A549 (cell line): Measurements from ENCODE around the gene HDAC7. TPM values are rescaled to one million over a fixed set of nuclear protein-coding genes. Genes with fewer than 3 reads are reported as not detected.

Experiments used
- ATAC-seq, 2 experiments: fragments of 200-7000 bp in 1 of 2; fragments of >200 bp in 1 of 2; cut with Nextera tagmentation in 1 of 2; cut with Tn5 transposase in 1 of 2; 3 replicates each; pipeline versions ENCODE4 v1.8.0 to v1.9.1; 2018 to 2020; ENCODE audit warnings: mild to moderate bottlenecking in 1 of 2, moderate library complexity in 1 of 2
- CTCF ChIA-PET: fragments of 300-600 bp; sonication (Branson Sonifier 250); formaldehyde crosslinking; extraction: SDS; loops from one replicate; lab custom pipeline; 2021; ENCODE audit warnings: antibody characterized with exemption, inconsistent platforms; lab: Yijun Ruan, JAX
- POLR2A ChIA-PET: fragments of 350-600 bp; formaldehyde crosslinking; extraction: SDS; loops from one replicate; lab custom pipeline; 2021; ENCODE audit warnings: antibody characterized with exemption, inconsistent platforms; lab: Yijun Ruan, JAX
- DNase-seq, 2 experiments: peaks; one replicate each; pipeline versions ENCODE4 v3.0.0 to v3.0.0-alpha.2; 2011 to 2016; ENCODE audit warnings: low read depth in 1 of 2, low spot score in 1 of 2
- FAIRE-seq: peaks from 2 replicates; lab custom pipeline; 2011; peaks lifted over from hg19 to GRCh38; lab: Jason Lieb, UNC
- H3K27ac ChIP-seq, 2 experiments: fragments of >200 bp; sonication (Bioruptor Twin); formaldehyde crosslinking; 3 replicates each; pipeline ENCODE4 v1.5.1; 2016 to 2017
- H3K4me1 ChIP-seq: fragments of >200 bp; sonication (Bioruptor Twin); formaldehyde crosslinking; 3 replicates; pipeline ENCODE4 v1.6.1; 2016
- H3K4me2 ChIP-seq: fragments of >200 bp; sonication (Bioruptor Twin); formaldehyde crosslinking; 3 replicates; pipeline ENCODE4 v1.6.1; 2016
- H3K4me3 ChIP-seq: fragments of >200 bp; sonication (Bioruptor Twin); formaldehyde crosslinking; 3 replicates; pipeline ENCODE4 v1.5.1; 2016
- H3K9me3 ChIP-seq: fragments of >200 bp; sonication (Bioruptor Twin); formaldehyde crosslinking; 3 replicates; pipeline ENCODE4 v1.6.1; 2016
- ATOH8 ChIP-seq: fragments of 250-450 bp; sonication (Bioruptor Pico); IDR thresholded peaks from 2 replicates; pipeline ENCODE4 v1.5.0; 2020; ENCODE audit warnings: low read depth, mild to moderate bottlenecking, moderate library complexity
- CBX2 ChIP-seq: fragments of 200-600 bp; sonication (generic); IDR thresholded peaks from 2 replicates; pipeline ENCODE4 v1.6.1; 2016; ENCODE audit warnings: low read depth, mild to moderate bottlenecking, borderline replicate concordance
- CBX8 ChIP-seq: fragments of 200-600 bp; sonication (generic); IDR thresholded peaks from 2 replicates; pipeline ENCODE4 v1.6.1; 2016
- CEBPB ChIP-seq, 2 experiments: fragments of >200 bp in 1 of 2; sonication (Bioruptor Twin) in 1 of 2; formaldehyde crosslinking in 1 of 2; IDR thresholded peaks; 2 replicates each; pipeline ENCODE4 v1.6.1; 2012 to 2016
- EHMT2 ChIP-seq: fragments of 200-600 bp; sonication (generic); IDR thresholded peaks from 2 replicates; pipeline ENCODE4 v1.6.1; 2016; ENCODE audit warnings: antibody characterized with exemption, low read depth, mild to moderate bottlenecking, moderate library complexity
- EP300 ChIP-seq, 2 experiments: fragments of >200 bp; sonication (Bioruptor Twin); formaldehyde crosslinking; IDR thresholded peaks; 2 replicates in 1 of 2; 3 replicates in 1 of 2; pipeline ENCODE4 v1.6.1; 2016 to 2017
- JUN ChIP-seq, 2 experiments: fragments of >200 bp; sonication (Bioruptor Twin); formaldehyde crosslinking; IDR thresholded peaks; 2 replicates in 1 of 2; 3 replicates in 1 of 2; pipeline ENCODE4 v1.6.1; 2016 to 2017
- KDM1A ChIP-seq: fragments of 200-600 bp; sonication (generic); IDR thresholded peaks from 2 replicates; pipeline ENCODE4 v1.6.1; 2016; ENCODE audit warnings: low read depth, mild to moderate bottlenecking
- KDM5A ChIP-seq: fragments of 200-600 bp; sonication (generic); IDR thresholded peaks from 2 replicates; pipeline ENCODE4 v1.6.1; 2016; ENCODE audit warnings: antibody characterized with exemption, mild to moderate bottlenecking
- MAFK ChIP-seq: fragments of 450-650 bp; IDR thresholded peaks from 2 replicates; pipeline ENCODE4 v1.6.1; 2014; ENCODE audit not compliant: partially characterized antibody
- MYC ChIP-seq: IDR thresholded peaks from 2 replicates; pipeline ENCODE4 v1.6.1; 2012; ENCODE audit warnings: mild to moderate bottlenecking, inconsistent platforms, low read length, improper control_type of control experiment, borderline replicate concordance
- RAD21 ChIP-seq, 2 experiments: fragments of >200 bp in 1 of 2; sonication (Bioruptor Twin) in 1 of 2; formaldehyde crosslinking in 1 of 2; IDR thresholded peaks in 1 of 2; conservative IDR thresholded peaks in 1 of 2; 2 replicates in 1 of 2; 3 replicates in 1 of 2; pipeline ENCODE4 v1.6.1; 2012 to 2018; ENCODE audit warnings: inconsistent platforms in 1 of 2
- REST ChIP-seq: fragments of 200-600 bp; sonication (generic); IDR thresholded peaks from 2 replicates; pipeline ENCODE4 v1.6.1; 2016; ENCODE audit warnings: antibody characterized with exemption, mild to moderate bottlenecking, moderate library complexity
- RNF2 ChIP-seq: fragments of 200-600 bp; sonication (generic); IDR thresholded peaks from 2 replicates; pipeline ENCODE4 v1.6.1; 2016; ENCODE audit warnings: low read depth, mild to moderate bottlenecking, antibody characterized with exemption, moderate library complexity, borderline replicate concordance
- SMC3 ChIP-seq: fragments of >200 bp; sonication (Bioruptor Twin); formaldehyde crosslinking; IDR thresholded peaks from 3 replicates; pipeline ENCODE4 v1.6.1; 2018; ENCODE audit warnings: inconsistent platforms
- USF2 ChIP-seq: fragments of 450-650 bp; IDR thresholded peaks from 2 replicates; pipeline ENCODE4 v1.6.1; 2014; ENCODE audit warnings: antibody characterized with exemption
- ZC3H11A ChIP-seq: fragments of 450-650 bp; IDR thresholded peaks from 2 replicates; pipeline ENCODE4 v1.6.1; 2014; ENCODE audit warnings: antibody characterized with exemption, mild to moderate bottlenecking
- ZSCAN20 ChIP-seq: fragments of 250-450 bp; sonication (Bioruptor Pico); IDR thresholded peaks from 2 replicates; pipeline ENCODE4 v1.8.0; 2022; ENCODE audit warnings: mild to moderate bottlenecking, moderate library complexity
- WGBS: methylation state at CpG from one replicate; pipeline ENCODE4 v1.1.6; 2017; ENCODE audit errors: missing lambda C conversion rate; 5-methylcytosine and 5-hydroxymethylcytosine counted together
- polyA plus RNA-seq, 4 experiments: library from polyadenylated mRNA; depleted of rRNA in 3 of 4; stranded (reverse); fragments of >200 nt; fragmentation: RNase III in 1 of 4; extraction: RNeasy Plus Mini Kit Qiagen cat#74134 plus additional on column Dnase treatment in 1 of 4; gene quantifications; 2 replicates in 3 of 4; 3 replicates in 1 of 4; pipeline ENCODE4 v1.2.3, GENCODE V29; 2011 to 2017

The HDAC7 gene
- polyA plus RNA-seq, 2 of the 4 experiments (the other 2 are of a cell fraction), result 17.2 to 36.0 TPM

DNA sequence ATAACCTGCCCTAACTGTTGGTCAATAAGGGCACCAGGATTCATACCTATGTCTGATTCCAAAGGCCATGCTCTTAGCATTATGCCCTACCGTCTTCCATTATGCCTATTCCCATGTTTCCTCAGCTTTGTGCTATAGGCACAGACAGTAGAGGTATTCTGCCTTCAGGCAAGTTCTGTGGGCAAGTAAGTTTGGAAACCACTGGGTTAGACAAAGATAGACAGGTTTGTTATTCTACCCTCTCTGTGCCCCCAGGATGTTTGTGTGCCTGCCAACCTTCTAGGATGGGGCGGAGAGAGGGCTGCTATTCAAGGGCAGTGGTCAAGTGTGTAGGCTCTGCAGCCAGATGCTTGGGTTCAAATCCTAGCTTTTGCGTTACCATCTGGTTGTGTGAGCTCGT lies 65.6 kb downstream of the HDAC7 start (continued):
- TF ChIP-seq EP300 (IDR thresholded peaks at IDR 0.05), result no peak
- TF ChIP-seq CBX8, result no peak
- no peak for TF ChIP-seq CBX2
- no peak for TF ChIP-seq SMC3

DNA sequence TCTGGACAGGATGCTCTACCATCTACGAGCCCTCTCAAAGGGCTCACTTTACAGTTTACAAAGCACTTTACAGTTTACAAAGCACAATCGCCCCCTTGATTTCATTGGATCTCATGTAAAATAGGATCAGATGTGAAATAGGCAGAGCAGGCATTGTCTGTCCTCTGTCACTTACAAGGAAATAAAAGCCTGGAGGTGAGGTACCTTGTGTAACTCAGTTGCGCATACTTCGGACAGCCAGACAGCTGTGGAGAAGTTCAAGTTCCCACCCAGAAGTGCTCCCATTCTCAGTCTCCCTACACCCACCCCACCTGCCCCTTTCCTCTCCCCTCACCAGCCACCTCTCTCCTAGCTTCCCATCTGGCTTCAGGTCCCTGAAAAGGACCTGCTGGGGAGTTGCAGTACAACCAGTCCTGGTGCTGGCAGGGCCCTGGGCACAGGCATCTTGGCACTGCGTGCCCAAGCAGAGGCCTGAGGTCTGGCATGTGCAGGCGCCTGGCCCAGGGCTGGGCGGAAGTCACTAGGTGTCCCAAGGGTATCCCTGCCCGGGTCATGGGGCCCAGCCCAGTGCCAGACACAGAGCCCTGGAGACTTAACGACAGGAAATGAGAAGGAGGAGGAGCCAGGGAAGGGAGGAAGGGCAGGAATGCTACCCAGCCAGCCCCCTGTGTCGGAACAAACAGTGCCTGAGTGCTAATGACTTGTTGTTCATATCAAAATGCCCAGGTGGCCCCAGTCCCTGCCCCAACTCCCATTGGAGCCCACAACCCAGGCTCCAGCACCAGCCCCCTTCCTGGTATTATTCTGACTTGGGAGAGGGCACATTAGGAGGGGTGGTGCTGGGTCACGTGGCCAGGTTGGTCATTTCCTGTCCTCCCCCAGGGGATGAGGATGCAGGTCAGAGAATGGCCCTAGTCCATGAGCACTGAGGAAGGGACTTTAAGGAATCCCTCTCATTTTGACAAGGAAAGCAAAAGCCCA lies 66.4 kb downstream of the HDAC7 start:
- Histone ChIP-seq H3K4me1 (peaks cover 28% of the 10 kb centered on the region), H3K9me3 (no peaks in the 10 kb centered on the region), H3K4me2 (peak overlapping the region; percentile 23; the same call in 2 of the 3 replicates), H3K27ac (peak overlapping the region in 1 of 2 experiments; percentile 51; a peak in 3 of 6 replicates), H3K4me3 (no peak overlapping the region)
- no peak for FAIRE-seq
- DNase-seq, result no peak
- no peak for TF ChIP-seq MAFK
- TF ChIP-seq RNF2, result no peak
- no peak for TF ChIP-seq KDM5A
- TF ChIP-seq SMC3, result no peak
- no peak for TF ChIP-seq RAD21 (conservative IDR thresholded peaks at IDR 0.05 in 1 of 2, IDR thresholded peaks at IDR 0.05 in 1 of 2)
- TF ChIP-seq USF2, result no peak; the same call in 1 of the 2 replicates
- no peak for TF ChIP-seq MYC
- no peak for TF ChIP-seq ZSCAN20 (CRISPR knock-in tag)
- no peak for TF ChIP-seq JUN (IDR thresholded peaks at IDR 0.05)
- no peak for TF ChIP-seq ZC3H11A
- TF ChIP-seq EHMT2, result no peak
- TF ChIP-seq REST, result no peak
- TF ChIP-seq CEBPB (IDR thresholded peaks at IDR 0.05), result no peak
- no peak for TF ChIP-seq KDM1A
- TF ChIP-seq ATOH8 (CRISPR knock-in tag), result no peak
- ChIA-PET POLR2A (no interaction called here), CTCF (interaction anchor here (0.8 to 43.9 kb wide), 6 partner anchors 9 to 85 kb away, joined by 4 to 1399 read pairs (median 48); partner anchors contain the start of gene SLC48A1)
- ATAC-seq, result peak in 1 of 2 experiments; percentile 2; a peak in 2 of 6 replicates
- 74% methylated on average over 11 of the region's 11 CpGs for WGBS
